HepG2 (cell line): Measurements from ENCODE around the gene GADD45GIP1. TPM values are rescaled to one million over a fixed set of nuclear protein-coding genes. Genes with fewer than 3 reads are reported as not detected.
A peak's percentile ranks its signal among the peaks of the same experiment; 100 is the strongest.

Experiments
- AKAP8 ChIP-seq: sonication (generic); formaldehyde crosslinking; IDR thresholded peaks from 2 replicates; pipeline ENCODE4 v1.5.1; 2020; ENCODE audit warnings: mild to moderate bottlenecking, missing genetic modification reagents
- CREB1 ChIP-seq, 2 experiments: fragments of 450-650 bp in 1 of 2; IDR thresholded peaks; 2 replicates each; pipeline ENCODE4 v1.6.1; 2016 to 2017; ENCODE audit warnings: control low read depth in 1 of 2, mild to moderate bottlenecking in 1 of 2, missing compliant biosample characterization in 1 of 2, missing genetic modification characterization in 1 of 2
- HDAC6 ChIP-seq: fragments of 200-600 bp; sonication (generic); IDR thresholded peaks from 2 replicates; pipeline ENCODE4 v1.7.0; 2017; ENCODE audit warnings: mild to moderate bottlenecking, antibody characterized with exemption, low read length, low read depth
- HNRNPK ChIP-seq: fragments of 200-400 bp; formaldehyde crosslinking; IDR thresholded peaks from 2 replicates; pipeline ENCODE4 v1.6.1; 2018; ENCODE audit warnings: low read length, low read depth, moderate library complexity, mild to moderate bottlenecking; ENCODE audit not compliant: poor library complexity, severe bottlenecking
- MLX ChIP-seq: IDR thresholded peaks from 2 replicates; pipeline ENCODE4 v1.6.1; 2016
- PBX3 ChIP-seq: sonication (generic); formaldehyde crosslinking; IDR thresholded peaks from 2 replicates; pipeline ENCODE4 v1.8.1; 2023; ENCODE audit warnings: missing genetic modification reagents, inconsistent platforms, borderline replicate concordance
- POGK ChIP-seq: sonication (generic); formaldehyde crosslinking; conservative IDR thresholded peaks from 2 replicates; pipeline ENCODE4 v1.8.0; 2022; ENCODE audit warnings: mild to moderate bottlenecking, moderate library complexity, missing genetic modification reagents
- YEATS2 ChIP-seq: sonication (generic); formaldehyde crosslinking; IDR thresholded peaks from 2 replicates; pipeline ENCODE4 v1.4.0; 2020; ENCODE audit warnings: missing genetic modification reagents, borderline replicate concordance
- ZBTB10 ChIP-seq: sonication (generic); formaldehyde crosslinking; IDR thresholded peaks from 2 replicates; pipeline ENCODE4 v1.4.0; 2020; ENCODE audit warnings: missing genetic modification reagents, borderline replicate concordance
- ZNF383 ChIP-seq: sonication (generic); formaldehyde crosslinking; IDR thresholded peaks from 2 replicates; pipeline ENCODE4 v1.4.0; 2020; ENCODE audit warnings: missing genetic modification reagents, mild to moderate bottlenecking, borderline replicate concordance
- ZNF556 ChIP-seq: sonication (generic); formaldehyde crosslinking; IDR thresholded peaks from 2 replicates; pipeline ENCODE4 v1.4.0; 2020; ENCODE audit warnings: mild to moderate bottlenecking, missing genetic modification reagents, borderline replicate concordance
- ZNF572 ChIP-seq: sonication (generic); formaldehyde crosslinking; IDR thresholded peaks from 2 replicates; pipeline ENCODE4 v1.5.1; 2020; ENCODE audit warnings: mild to moderate bottlenecking, missing genetic modification reagents
- ZNF614 ChIP-seq: IDR thresholded peaks from 2 replicates; pipeline ENCODE4 v1.6.1; 2018; ENCODE audit warnings: missing biosample characterization, missing genetic modification reagents, inconsistent platforms, borderline replicate concordance
- ZNF710 ChIP-seq: sonication (generic); formaldehyde crosslinking; IDR thresholded peaks from 2 replicates; pipeline ENCODE4 v1.5.0; 2020; ENCODE audit warnings: mild to moderate bottlenecking, missing genetic modification reagents, borderline replicate concordance
- ZNF75D ChIP-seq: sonication (generic); formaldehyde crosslinking; IDR thresholded peaks from 2 replicates; pipeline ENCODE4 v1.8.1; 2023; ENCODE audit warnings: missing genetic modification reagents, mild to moderate bottlenecking, borderline replicate concordance
- polyA plus RNA-seq, 8 experiments: library from polyadenylated mRNA; depleted of rRNA in 3 of 8; stranded (reverse) in 7 of 8; unstranded in 1 of 8; fragments of >200 nt; fragmentation: Illumina TruSeq in 4 of 8; extraction: Trizol in 4 of 8; gene quantifications; 2 replicates each; pipeline versions ENCODE4 v1.2.1 to v1.2.3, GENCODE V29; 2011 to 2016; ENCODE audit warnings: low read depth in 4 of 8, missing spikeins in 1 of 8, mixed read lengths in 1 of 8; ENCODE audit not compliant: insufficient read depth in 1 of 8
- total RNA-seq, 5 experiments: library from RNA; depleted of rRNA; stranded (reverse); fragments of >200 nt; fragmentation: Illumina TruSeq; extraction: Trizol; gene quantifications; 2 replicates each; pipeline ENCODE4 v1.2.3, GENCODE V29; 2016; ENCODE audit warnings: low read depth in 1 of 5

The GADD45GIP1 gene
- total and polyA plus RNA-seq, 2 of the 13 experiments (the other 11 are each of a cell fraction or from before 2014, with no cell fraction given) = 24.6 to 30.7 TPM

- peak; percentile 15; the same call in 1 of the 2 replicates for TF ChIP-seq ZBTB10 (CRISPR knock-in tag)
- TF ChIP-seq ZNF556 (CRISPR knock-in tag) = no peak
- no peak for TF ChIP-seq ZNF383
- no peak for TF ChIP-seq ZNF710 (CRISPR knock-in tag)
- peak; percentile 84 for TF ChIP-seq YEATS2
- 0 out of 2 replicates have a peak, but pooled peaks have one; percentile 64 for TF ChIP-seq PBX3 (CRISPR knock-in tag)
- no peak for TF ChIP-seq HDAC6
- TF ChIP-seq AKAP8 (CRISPR knock-in tag) = no peak
- peak; percentile 71 for TF ChIP-seq POGK (CRISPR knock-in tag)
- 0 out of 2 replicates have a peak, but pooled peaks have one; percentile 19 for TF ChIP-seq MLX (CRISPR knock-in tag)
- 0 out of 2 replicates have a peak, but pooled peaks have one; percentile 71 for TF ChIP-seq ZNF75D (CRISPR knock-in tag)
- peak; percentile 26; the same call in 1 of the 2 replicates for TF ChIP-seq ZNF614 (CRISPR knock-in tag)
- no peak for TF ChIP-seq ZNF572 (CRISPR knock-in tag)
- no peak for TF ChIP-seq HNRNPK
- peak; percentile 84 for TF ChIP-seq CREB1 (IDR thresholded peaks at IDR 0.05)
- TF ChIP-seq CREB1 (CRISPR knock-in tag; IDR thresholded peaks at IDR 0.05) = peak; percentile 91
These were observed 18.9 kb downstream of the GADD45GIP1 start, which contains the start of gene CALR (continued) for GRCh38 chr19:12937927-12938778.
